AG09309 (cell line): ENCODE measurements around the gene HMGB3.

Experiments
- DNase-seq: peaks from one replicate; pipeline ENCODE4 v3.0.0-alpha.2; 2010; ENCODE audit warnings: low read depth
- H3K4me3 ChIP-seq: 2 replicates; pipeline ENCODE4 v1.5.1; 2011; ENCODE audit warnings: mild to moderate bottlenecking, low read depth, low read length, moderate library complexity; ENCODE audit not compliant: control insufficient read depth
- CTCF ChIP-seq: IDR thresholded peaks from 2 replicates; pipeline ENCODE4 v1.5.1; 2011; ENCODE audit warnings: mild to moderate bottlenecking, low read depth, low read length, inconsistent platforms; ENCODE audit not compliant: insufficient read depth, control insufficient read depth; ENCODE audit errors: missing control alignments

The HMGB3 gene

GRCh38 chrX:150941580-150941979 is 41.6 kb upstream of the HMGB3 start:
- no peak for TF ChIP-seq CTCF
- H3K4me3 ChIP-seq = no peak overlapping the region
- DNase-seq = no peak

DNA sequence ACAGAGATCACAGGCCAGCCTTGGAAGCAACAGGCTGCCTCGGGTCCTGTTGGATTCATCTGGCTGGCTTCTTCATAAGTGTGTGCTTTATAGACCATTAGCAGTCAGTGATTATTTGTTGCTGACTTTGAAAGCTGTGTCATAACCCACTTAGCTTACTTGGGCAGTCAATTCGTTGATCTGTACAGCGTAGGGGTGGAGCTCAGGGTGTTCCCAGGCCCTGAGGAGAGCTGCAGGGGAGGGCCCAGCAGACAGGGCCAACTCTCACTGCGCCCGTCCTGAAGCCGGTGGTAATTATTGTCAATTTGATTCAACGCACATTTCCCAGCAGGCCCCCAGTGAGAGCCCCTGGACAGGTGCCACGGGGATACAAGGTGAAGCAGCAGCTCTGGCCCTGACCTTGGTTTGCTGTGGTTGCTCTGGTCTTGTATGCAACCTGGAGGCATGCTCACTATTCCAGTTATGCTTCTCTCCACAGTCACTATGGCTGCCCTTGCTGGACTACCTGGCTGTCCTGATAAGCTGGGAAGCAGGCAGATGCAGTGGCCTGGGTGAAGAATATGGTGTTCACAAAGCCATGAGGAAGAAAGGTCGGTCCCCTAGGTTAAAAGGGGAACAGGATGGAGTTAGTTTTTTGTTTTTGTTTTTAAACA is 40.1 kb upstream of the HMGB3 start:
- DNase-seq = no peak
- H3K4me3 ChIP-seq = no peak overlapping the region
- TF ChIP-seq CTCF = no peak

GRCh38 chrX:150944233-150944632 is 38.9 kb upstream of the HMGB3 start:
- no peak for TF ChIP-seq CTCF
- no peak overlapping the region for H3K4me3 ChIP-seq
- DNase-seq = no peak

GRCh38 chrX:150954951-150955350 is 28.2 kb upstream of the HMGB3 start:
- DNase-seq = no peak
- no peak for TF ChIP-seq CTCF
- H3K4me3 ChIP-seq = no peak overlapping the region

- TF ChIP-seq CTCF = no peak
- no peak for DNase-seq
- H3K4me3 ChIP-seq = no peak overlapping the region
Observed at GRCh38 chrX:150955590-150955989, 27.5 kb upstream of the HMGB3 start.

GRCh38 chrX:150958177-150958576 is 25.0 kb upstream of the HMGB3 start:
- no peak overlapping the region for H3K4me3 ChIP-seq
- TF ChIP-seq CTCF = no peak
- no peak for DNase-seq

DNA sequence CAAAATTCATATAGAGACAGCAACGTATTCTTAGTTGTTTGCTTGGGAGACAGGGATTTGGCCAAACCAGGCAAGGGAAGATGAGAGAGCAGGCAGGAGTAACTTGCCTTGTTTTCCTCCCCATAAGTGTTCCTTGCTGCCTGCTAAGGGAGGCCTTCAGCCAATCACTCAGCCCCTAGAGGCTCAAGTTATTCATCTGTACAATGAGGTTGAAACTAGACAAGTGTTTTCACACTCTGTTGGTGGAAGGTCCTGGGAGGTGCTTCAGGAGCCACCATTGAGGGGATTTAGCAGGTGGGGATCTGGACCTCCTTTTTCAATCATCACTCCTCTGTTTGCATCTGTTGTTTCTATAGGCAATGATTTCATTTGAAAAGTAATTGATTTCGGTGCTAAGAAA is 23.6 kb upstream of the HMGB3 start:
- DNase-seq = no peak
- TF ChIP-seq CTCF = no peak
- no peak overlapping the region for H3K4me3 ChIP-seq
